GM12878 (cell line): ENCODE results near the gene TSC22D3. TPM values are rescaled to one million over a fixed set of nuclear protein-coding genes. Genes with fewer than 3 reads are reported as not detected.

ENCODE experiments used
- CBX5 ChIP-seq: sonication (generic); IDR thresholded peaks from 2 replicates; pipeline ENCODE4 v1.6.1; 2016; ENCODE audit warnings: low read depth, moderate library complexity, mild to moderate bottlenecking, inconsistent platforms
- CEBPB ChIP-seq, 2 experiments: fragments of 150-350 bp in 1 of 2; IDR thresholded peaks; 2 replicates each; pipeline ENCODE4 v1.6.1; 2012 to 2014; ENCODE audit warnings: low read depth in 2 of 2, low read length in 2 of 2, borderline replicate concordance in 1 of 2, inconsistent platforms in 1 of 2
- CHD2 ChIP-seq: IDR thresholded peaks from 2 replicates; pipeline ENCODE4 v1.6.1; 2011; ENCODE audit warnings: low read depth, low read length, improper control_type of control experiment, borderline replicate concordance
- EGR1 ChIP-seq, 2 experiments: IDR thresholded peaks; 1 replicate in 1 of 2; 2 replicates in 1 of 2; pipeline ENCODE4 v1.6.1; 2011 to 2012; ENCODE audit warnings: low read depth in 2 of 2, low read length in 2 of 2, borderline replicate concordance in 1 of 2, mild to moderate bottlenecking in 1 of 2, moderate library complexity in 1 of 2
- KDM1A ChIP-seq: fragments of 200-600 bp; sonication (generic); IDR thresholded peaks from 2 replicates; pipeline ENCODE4 v1.6.1; 2016; ENCODE audit warnings: borderline replicate concordance
- KLF5 ChIP-seq: fragments of 450-650 bp; IDR thresholded peaks from 2 replicates; pipeline ENCODE4 v1.6.1; 2014; ENCODE audit warnings: mild to moderate bottlenecking; ENCODE audit not compliant: partially characterized antibody
- MTA2 ChIP-seq: fragments of 450-650 bp; IDR thresholded peaks from 2 replicates; pipeline ENCODE4 v1.6.1; 2016; ENCODE audit warnings: low read depth, mild to moderate bottlenecking, moderate library complexity
- NFYA ChIP-seq: IDR thresholded peaks from 2 replicates; pipeline ENCODE4 v1.6.1; 2011; ENCODE audit warnings: low read depth, mild to moderate bottlenecking, low read length, improper control_type of control experiment, borderline replicate concordance
- NFYB ChIP-seq: IDR thresholded peaks from 2 replicates; pipeline ENCODE4 v1.6.1; 2011; ENCODE audit warnings: low read depth, mild to moderate bottlenecking, low read length, improper control_type of control experiment, moderate library complexity; ENCODE audit not compliant: insufficient read depth
- NKRF ChIP-seq: fragments of 450-650 bp; conservative IDR thresholded peaks from 2 replicates; pipeline ENCODE4 v1.6.1; 2017; ENCODE audit warnings: mild to moderate bottlenecking, moderate library complexity
- PKNOX1 ChIP-seq: fragments of 450-650 bp; IDR thresholded peaks from 2 replicates; pipeline ENCODE4 v1.6.1; 2016; ENCODE audit warnings: mild to moderate bottlenecking
- POLR2A ChIP-seq: IDR thresholded peaks from 2 replicates; pipeline ENCODE4 v1.6.1; 2011; ENCODE audit warnings: low read depth, mild to moderate bottlenecking, low read length
- PRDM15 ChIP-seq: fragments of 450-650 bp; formaldehyde crosslinking; IDR thresholded peaks from 2 replicates; pipeline ENCODE4 v1.4.0; 2020; ENCODE audit warnings: mild to moderate bottlenecking, moderate library complexity
- RAD21 ChIP-seq: IDR thresholded peaks from 2 replicates; pipeline ENCODE4 v1.6.1; 2011; ENCODE audit warnings: mild to moderate bottlenecking, low read depth, low read length, moderate library complexity; ENCODE audit not compliant: insufficient read depth
- SKIL ChIP-seq: fragments of 450-650 bp; IDR thresholded peaks from 2 replicates; pipeline ENCODE4 v1.6.1; 2017; ENCODE audit warnings: mild to moderate bottlenecking, low read depth, inconsistent platforms; ENCODE audit not compliant: poor library complexity, severe bottlenecking
- SMARCA5 ChIP-seq: fragments of 450-650 bp; IDR thresholded peaks from 2 replicates; pipeline ENCODE4 v1.6.1; 2017; ENCODE audit warnings: mild to moderate bottlenecking
- STAT3 ChIP-seq: IDR thresholded peaks from 2 replicates; pipeline ENCODE4 v1.6.1; 2011; ENCODE audit warnings: low read depth, low read length, improper control_type of control experiment
- SUZ12 ChIP-seq: fragments of 200-600 bp; sonication (generic); IDR thresholded peaks from one replicate; pipeline ENCODE4 v1.6.1; 2018; ENCODE audit warnings: antibody characterized with exemption, mild to moderate bottlenecking; ENCODE audit not compliant: unreplicated experiment
- USF2 ChIP-seq: IDR thresholded peaks from 2 replicates; pipeline ENCODE4 v1.6.1; 2011; ENCODE audit warnings: low read depth, low read length, improper control_type of control experiment, borderline replicate concordance
- ZBED1 ChIP-seq: IDR thresholded peaks from 2 replicates; pipeline ENCODE4 v1.6.1; 2016; ENCODE audit warnings: borderline replicate concordance
- polyA plus RNA-seq, 11 experiments: library from polyadenylated mRNA; depleted of rRNA in 4 of 11; unstranded in 6 of 11; stranded (reverse) in 5 of 11; fragments of >200 nt; fragmentation: Nextera tagmentation in 4 of 11; fragmentation: Illumina TruSeq in 1 of 11; extraction: Ambion mirVana in 4 of 11; extraction: Trizol in 1 of 11; gene quantifications; 1 replicate in 1 of 11; 2 replicates in 10 of 11; pipeline versions ENCODE4 v1.2.1 to v1.2.3, GENCODE V29; 2011 to 2016; ENCODE audit warnings: inconsistent platforms in 2 of 11, missing spikeins in 2 of 11, low read depth in 1 of 11
- total RNA-seq, 4 experiments: library from RNA; depleted of rRNA in 3 of 4; stranded (reverse); fragments of >200 nt in 3 of 4; fragmentation: Illumina TruSeq in 1 of 4; extraction: Trizol in 1 of 4; gene quantifications; 2 replicates each; pipeline versions ENCODE4 v1.2.1 to v1.2.3, GENCODE V29; 2013 to 2021

The TSC22D3 gene
- total and polyA plus RNA-seq, 10 of the 15 experiments (the other 5 are each of a cell fraction or from before 2014, with no cell fraction given), result 4.6 to 122 (median 16.1) TPM

GRCh38 chrX:107729558-107730297 is 45.9 kb downstream of the TSC22D3 start (continued):
- TF ChIP-seq PRDM15 (CRISPR knock-in tag) (no peak), NFYA (no peak), KLF5 (no peak), MTA2 (peak; percentile 77), CEBPB (IDR thresholded peaks at IDR 0.05; ENCODE audit: borderline replicate concordance in 1 of 2, low read depth in 2 of 2, low read length in 2 of 2) (no peak), SKIL (peak; percentile 85), CHD2 (no peak), POLR2A (no peak), RAD21 (0 out of 2 replicates have a peak, but pooled peaks have one; percentile 5), NKRF (no peak), PKNOX1 (0 out of 2 replicates have a peak, but pooled peaks have one; percentile 6), KDM1A (no peak), SUZ12 (no peak), USF2 (no peak), STAT3 (no peak), ZBED1 (no peak), SMARCA5 (peak; percentile 61), EGR1 (IDR thresholded peaks at IDR 0.05; ENCODE audit: borderline replicate concordance in 1 of 2, low read depth in 2 of 2, low read length in 2 of 2) (no peak), NFYB (no peak), CBX5 (no peak)
